Nucleus accumbens (tissue), 56 donors: Measurements from ENCODE around the gene GUCY2D.
"Not testable (repeated sequence)": the region's sequence is repeated elsewhere in the genome, so short reads cannot be mapped to it uniquely, and the experiment has no call there.

Experiments used
- DNase-seq, 56 donors: peaks; one replicate each; lab custom pipeline; 2025; lab: John Stamatoyannopoulos, UW

GUCY2D gene

GRCh38 chr17:8015236-8015956 is 13.0 kb downstream of the GUCY2D start:
- no peak for DNase-seq

GRCh38 chr17:8015957-8016631 is 13.7 kb downstream of the GUCY2D start:
- DNase-seq: peak in 3 of 56 donors; percentile 10 to 66 (median 22)

DNA sequence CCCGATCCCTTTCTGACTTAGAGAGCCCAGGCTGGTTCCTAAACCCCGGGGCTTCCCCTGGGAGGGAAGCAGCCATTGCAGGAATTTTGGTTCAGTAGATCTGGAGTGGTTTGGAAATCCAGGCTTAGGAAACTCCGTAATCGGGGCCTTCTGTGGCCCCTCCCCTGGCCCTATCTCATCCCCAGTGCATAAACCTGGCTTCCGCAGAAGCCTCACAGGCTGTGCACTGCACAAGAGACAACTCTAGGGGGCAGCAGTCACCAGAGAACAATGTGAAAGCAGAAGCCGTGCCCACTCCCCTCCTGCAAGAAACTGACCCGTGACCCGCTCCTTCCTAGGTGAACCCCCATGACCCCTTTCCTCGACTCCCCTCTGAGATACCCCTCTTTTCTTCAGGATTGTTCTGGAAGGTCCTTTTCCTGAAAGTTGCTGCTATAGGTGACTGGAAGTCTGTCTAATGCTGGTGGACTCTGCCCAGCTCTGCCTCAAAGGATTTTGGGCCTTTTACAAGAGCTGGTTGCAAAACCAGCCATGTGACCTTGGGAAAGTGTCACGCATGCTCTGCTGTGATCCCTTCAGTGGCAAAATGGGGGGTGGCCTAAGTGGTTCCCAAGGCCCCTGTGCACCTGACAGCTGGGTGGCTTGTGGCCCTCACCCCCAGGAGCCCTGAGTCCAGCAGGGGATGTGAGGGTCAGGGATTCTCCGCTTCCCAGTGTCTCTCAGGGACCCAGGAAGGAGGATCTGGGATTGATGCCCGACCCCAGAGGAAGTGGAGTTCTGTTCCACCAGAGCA is 14.4 kb downstream of the GUCY2D start:
- peak in 14 of 56 donors; percentile 5 to 51 (median 14) for DNase-seq

DNA sequence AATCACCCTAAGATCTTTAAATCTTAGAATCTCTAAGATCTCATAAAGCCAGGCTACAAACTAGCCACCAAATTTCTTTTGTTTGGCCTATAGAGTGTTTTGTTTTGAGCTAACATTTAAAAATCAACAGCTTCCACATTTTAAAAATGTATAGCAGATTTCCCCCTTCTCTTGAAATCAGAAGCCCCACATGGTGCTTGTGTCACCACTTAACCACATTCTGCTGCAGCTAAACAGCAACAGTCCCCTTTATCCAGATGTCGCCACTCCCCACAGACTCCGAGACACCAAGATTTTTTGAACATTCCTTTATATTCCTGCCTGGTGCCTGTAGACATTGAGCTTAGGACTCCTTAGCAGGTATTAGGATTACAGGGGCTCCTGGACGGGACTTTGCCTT is 16.0 kb downstream of the GUCY2D start:
- DNase-seq: no peak

- no peak for DNase-seq
Measured at GRCh38 chr17:8019166-8019565, 16.8 kb downstream of the GUCY2D start.

DNA sequence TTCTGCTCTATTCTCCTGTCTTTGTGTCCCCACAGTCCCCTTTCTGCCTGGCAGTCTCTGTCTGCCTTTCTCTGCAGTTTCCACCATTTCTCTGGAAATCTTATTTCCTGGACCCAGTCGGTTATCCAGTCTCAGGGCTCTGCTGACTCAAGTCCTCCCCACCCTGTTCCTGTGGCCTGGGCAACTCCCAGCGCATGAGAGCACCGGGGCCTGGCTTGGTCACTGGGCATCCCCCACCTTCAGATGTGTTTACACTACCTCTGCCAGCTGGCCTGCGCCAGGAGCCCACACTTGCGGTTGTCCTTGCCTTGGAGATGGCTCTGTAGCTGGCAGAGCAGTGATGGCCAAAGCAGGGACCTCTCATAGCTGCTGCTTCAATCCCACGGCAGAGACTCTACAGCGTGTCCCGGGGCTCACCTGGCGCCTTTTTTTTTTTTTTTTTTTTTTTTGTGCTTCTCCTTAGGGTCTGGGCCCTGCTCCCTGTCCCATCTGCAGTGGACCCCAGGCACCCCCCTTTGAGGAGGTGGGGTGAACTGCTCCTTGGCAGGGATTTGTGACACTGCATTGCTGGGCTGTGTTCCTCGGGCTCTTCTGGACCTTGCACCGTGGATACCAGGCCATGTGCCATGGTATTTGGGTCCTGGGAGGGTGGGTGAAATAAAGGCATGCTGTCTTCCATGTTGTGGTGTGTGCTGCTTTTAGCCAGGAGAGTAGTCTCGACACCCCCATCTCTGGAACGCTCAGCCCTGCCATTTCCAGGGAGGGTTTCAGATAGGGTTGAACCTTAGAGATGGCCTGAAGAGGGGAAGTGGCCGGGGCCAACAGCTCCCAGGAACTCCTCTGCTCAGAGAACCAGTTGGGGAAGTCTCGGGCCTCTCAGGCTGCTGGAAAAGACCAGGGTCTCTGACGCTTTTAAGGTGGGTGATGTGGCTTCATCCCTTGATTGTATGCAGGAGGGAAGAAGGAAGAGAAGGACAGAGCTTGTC is 17.5 kb downstream of the GUCY2D start:
- no peak for DNase-seq

DNA sequence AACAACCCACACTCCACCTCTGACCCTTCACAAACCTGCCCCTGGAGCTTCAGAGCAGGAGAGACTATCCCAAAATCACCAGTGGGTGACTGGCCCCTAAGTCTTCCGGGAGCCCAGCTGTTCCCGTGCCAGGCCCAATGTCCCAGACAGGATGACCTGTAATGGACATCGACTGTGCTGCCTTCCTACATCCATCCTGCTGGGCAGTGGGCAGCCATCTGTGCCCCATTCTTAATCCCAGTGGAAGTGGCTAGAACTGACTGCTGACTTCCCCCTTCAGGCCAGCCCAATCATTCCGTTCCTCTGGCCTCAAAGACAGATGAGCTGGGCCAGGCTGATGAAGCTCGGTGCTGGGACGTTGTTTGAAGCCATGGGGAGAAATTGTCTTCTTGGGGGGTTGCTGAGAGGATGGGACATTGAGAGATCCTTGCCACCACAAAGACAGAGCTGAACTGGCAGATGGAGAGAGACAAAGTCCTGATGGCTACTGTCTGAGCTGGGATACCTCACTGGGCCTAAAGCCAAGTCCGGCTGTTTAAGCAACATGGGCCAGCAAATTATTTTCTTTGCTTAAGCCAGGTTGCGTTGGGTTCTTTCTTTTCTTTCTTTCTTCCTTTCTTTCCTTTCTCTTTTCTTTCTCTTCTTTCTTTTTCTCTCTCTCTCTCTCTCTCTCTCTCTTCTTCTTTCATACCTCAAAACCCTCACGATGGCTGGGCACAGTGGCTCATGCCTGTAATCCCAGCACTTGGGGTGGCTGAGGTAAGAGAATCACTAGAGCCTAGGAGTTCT is 18.6 kb downstream of the GUCY2D start:
- DNase-seq: no peak

- DNase-seq: no peak
Measured at GRCh38 chr17:8021565-8022359, 19.3 kb downstream of the GUCY2D start.

GRCh38 chr17:8022360-8023003 is 20.1 kb downstream of the GUCY2D start:
- no peak for DNase-seq

DNA sequence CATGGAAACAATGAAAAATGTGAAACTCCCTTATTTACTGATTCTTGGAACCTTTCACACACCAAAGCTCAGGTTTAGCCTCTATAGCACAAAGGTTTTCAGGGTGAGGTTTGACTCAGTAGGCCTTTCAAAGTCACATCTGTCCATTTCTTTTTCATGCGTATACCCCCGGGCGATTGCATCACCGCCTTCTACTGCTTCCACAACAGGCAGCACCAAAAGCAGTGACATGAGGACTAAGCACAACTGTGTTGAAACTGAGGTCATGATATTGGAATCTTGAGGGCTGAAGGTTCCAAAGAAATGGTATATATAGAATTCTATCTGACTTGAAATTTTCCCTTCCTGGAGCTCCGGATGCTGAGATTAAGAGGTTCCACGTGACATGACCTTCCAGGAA is 21.7 kb downstream of the GUCY2D start:
- DNase-seq: not testable (repeated sequence)

GRCh38 chr17:8025176-8025911 is 22.9 kb downstream of the GUCY2D start:
- no peak for DNase-seq

DNA sequence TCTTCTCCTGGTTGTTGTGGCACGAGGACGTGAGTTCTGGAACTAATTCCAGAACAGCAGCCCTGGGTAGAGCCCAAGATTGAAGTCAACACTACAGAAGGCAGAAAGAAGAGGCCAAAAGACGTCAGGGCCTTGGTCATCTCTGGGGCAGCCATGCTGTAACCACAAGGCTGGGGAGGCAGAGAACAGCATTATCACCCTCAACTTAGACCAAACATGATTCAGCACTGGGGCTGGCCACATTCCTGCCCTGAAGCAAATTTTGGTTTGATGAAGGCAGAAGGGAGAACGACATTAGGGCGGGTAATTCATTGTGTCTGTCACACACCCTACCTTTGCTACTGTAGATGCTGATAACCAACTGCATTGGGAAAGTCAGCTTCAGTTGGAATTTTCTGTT is 26.7 kb downstream of the GUCY2D start:
- DNase-seq: no peak

- no peak for DNase-seq
Measured at GRCh38 chr17:8031261-8031661, 28.8 kb downstream of the GUCY2D start.

- DNase-seq: no peak
Measured at GRCh38 chr17:8031950-8032349, 29.5 kb downstream of the GUCY2D start.

- no peak for DNase-seq
Measured at GRCh38 chr17:8032442-8032841, 30.0 kb downstream of the GUCY2D start.

GRCh38 chr17:8038954-8039610 is 36.7 kb downstream of the GUCY2D start, which contains the start of gene ALOX15B:
Gene ALOX15B, plus strand, starts transcription at chr17:8039059. Its CDS starts 97 bp downstream, at chr17:8039156.
- DNase-seq: no peak
